NCI-H526 treated with DMSO at 0.1 percent for 48 hours (cell line): Measurements from ENCODE around the gene ZNF609.
"Not testable (repeated sequence)": the region's sequence is repeated elsewhere in the genome, so short reads cannot be mapped to it uniquely, and the experiment has no call there.

ENCODE experiments used
- DNase-seq: peaks from one replicate; lab custom pipeline; 2025; lab: John Stamatoyannopoulos, UW

The ZNF609 gene

DNA sequence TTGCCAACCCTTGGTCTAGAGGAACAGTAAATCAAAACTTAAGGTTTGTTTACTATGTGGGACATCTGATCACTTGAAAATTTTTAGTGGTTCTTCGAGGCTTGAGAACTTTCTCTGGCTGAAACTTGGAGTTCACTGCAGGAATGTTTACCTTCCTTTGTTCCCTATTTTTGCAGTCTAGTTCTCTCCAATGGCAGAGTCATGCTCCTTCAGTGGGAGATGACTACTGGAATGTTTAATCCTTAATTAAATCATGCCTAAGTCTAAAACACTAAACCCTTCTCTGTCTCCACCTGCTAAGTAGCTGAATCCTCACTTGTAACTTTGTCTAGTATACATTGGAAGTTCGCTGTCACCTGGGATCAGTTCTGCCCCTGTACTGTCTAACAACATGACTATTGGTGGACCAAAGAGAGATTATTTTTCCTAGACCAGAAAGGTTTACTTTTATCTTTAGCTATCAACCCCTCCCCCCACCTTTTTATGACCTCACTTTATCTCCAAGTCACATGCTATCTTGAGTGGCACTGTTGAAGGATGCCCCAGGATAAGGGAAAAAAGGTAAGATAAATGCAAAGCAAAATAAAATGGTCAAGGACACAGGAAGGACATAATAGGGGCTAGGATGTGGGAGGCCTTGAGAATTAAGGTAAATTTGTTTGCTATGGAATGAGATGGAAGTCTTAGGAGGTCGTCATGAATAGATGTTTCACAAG, 1.2 kb upstream of the ZNF609 start:
- DNase-seq: no peak

DNA sequence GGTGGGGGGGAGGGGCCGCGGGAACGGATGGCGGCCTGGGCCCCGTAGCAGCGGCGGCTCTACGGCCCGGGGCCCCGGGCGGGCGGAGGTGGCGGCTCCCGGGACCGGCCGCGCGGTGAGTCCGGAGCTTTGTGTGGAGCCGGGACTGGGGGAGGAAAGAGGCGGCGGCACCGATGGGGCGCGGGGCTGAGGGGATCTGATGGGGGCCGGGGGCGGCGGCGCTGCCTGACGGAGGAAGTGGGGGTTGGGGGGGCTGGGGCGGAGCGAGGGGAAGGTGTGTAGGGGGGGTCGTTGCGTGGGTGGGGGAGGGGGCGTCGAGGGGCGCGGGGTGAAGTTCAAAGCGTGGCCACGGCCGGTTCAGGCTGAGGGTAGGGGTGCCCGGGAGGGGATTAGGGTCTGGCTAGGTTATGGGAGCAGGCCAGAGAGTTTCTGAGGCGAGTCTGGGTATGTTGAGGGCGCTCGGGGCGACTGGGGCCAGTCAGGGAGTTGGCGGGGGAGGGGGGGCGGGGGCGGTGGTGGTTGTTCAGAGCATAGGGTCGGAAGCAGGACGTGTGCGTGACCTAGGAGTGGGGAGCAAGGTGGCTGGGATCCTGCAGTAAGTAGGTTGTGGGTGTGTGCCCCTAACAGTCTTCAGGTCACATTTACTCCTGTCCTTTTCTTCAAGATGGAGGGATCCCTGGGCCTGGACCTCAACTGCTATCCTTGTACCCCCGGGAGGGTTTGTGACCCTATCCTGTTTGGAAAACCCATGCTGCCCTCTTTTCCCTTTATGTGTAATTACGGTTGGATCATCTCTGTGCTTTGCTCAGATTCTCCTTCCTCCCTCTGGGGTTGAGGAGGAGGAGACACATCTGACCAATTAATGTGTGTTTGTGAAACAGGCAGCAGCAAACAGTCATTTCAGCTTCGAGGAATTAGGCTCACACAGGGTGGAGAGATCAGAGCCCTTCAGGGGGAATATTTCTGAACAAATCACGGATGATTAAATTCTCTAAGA, 644 bp downstream of the ZNF609 start:
- DNase-seq: peak; percentile 65

DNA sequence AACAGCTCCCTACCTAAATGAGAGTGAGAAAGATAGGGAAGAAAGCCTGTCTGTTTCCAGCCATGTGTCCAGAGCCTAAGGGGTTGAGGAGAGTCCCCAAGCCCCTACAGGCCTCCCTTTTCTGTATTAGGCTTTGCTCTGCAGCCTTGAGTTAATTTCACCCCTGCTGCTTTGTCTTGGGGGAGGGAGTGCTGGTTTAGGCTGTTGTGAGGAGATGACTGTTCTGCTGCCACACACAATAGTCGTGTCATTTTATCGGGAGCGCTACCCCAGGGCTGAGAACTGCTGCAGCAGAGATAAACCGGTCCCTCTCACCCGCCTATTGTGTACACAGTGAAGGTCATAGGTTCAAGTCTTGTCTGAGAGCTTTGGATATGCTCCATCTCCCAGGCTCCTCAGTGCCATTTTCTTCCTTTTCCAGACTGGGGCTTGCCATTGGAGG, 1.4 kb downstream of the ZNF609 start:
- no peak for DNase-seq

DNA sequence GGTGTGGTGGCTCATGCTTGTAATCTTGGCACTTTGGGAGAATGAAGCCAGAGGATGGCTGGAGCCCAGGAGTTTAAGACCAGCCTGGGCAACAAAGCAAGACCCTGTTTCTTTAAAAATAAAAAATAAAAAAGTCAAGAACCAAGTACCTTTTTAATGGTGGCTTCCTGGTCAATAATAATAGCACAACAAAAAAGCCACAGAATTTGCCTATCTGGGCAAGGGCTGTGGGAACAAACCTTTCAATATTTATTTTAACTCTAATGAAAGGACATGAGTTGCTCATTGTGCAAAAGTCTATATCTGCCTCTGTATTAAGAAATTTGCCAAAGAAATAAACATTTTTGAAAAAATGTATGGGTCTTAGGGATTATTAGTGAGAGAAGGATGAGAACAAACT, 2.1 kb downstream of the ZNF609 start:
- DNase-seq: no peak

DNA sequence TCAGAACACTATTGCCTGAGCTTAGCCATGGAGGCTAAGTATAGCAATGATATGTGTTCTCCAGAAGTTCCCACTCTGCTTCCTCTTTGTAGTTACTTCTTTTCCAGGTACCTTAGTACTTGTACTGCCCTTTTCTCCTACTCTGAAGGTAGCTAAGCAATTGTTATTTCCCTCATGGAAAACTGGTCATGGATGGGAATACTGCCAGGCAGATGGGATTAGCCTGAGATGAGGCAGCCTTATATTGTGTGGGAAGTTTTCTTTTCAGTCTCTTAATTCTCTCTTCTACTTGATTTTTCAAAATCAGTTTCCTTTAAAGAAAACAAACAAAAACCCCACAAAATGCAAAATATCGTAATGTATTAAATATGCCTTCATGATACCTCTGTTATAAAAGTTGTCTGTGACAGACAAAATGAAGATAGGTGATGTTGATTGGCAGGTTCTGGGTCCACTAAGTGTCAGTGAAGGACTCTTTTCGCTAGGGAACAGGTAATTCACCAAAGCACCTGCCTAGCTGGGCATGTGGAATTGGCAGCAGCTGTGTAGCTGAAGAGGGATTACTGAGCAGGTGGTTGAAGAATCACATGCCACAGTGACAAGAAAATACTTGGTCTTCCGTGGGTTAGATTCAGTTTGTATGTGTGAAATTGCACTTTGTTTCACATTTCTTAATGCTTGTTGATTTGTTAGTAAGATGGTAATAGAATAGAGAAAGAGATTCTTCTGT, 4.1 kb downstream of the ZNF609 start:
- DNase-seq: no peak

DNA sequence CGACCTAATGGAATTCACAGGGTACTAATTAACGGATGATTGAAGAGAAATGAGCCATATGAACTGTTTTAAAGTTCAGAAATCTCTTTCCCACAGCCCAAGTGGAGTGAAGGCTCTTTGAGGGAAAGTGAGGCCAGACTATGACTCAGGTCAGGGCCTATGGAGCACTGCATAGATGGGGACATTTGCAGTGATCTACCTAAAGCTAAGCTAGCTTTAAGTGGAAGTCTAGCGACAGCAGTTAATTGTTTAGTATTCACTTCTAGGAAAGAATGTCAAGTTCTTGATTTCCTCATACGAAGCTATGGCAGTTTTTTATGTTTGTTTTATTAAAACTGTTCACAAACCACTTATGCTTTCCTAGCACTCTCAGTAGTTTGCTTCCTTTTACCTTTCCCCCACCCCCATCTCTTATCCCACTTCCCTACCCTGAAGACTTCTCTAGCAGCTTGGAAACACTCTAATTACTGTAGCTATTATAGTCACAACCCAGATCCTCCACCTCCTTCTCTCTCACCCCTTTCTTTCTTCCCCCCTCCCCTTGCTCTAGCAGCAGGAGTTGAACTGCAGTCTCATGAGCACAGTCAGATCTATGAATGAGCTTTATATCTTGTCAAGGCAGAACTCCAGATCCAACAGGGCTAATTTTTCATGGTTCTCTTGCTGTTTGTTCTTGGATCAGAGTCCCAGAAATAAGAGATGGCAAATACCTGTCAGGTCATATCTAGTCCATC, 6.2 kb downstream of the ZNF609 start:
- DNase-seq: no peak

DNA sequence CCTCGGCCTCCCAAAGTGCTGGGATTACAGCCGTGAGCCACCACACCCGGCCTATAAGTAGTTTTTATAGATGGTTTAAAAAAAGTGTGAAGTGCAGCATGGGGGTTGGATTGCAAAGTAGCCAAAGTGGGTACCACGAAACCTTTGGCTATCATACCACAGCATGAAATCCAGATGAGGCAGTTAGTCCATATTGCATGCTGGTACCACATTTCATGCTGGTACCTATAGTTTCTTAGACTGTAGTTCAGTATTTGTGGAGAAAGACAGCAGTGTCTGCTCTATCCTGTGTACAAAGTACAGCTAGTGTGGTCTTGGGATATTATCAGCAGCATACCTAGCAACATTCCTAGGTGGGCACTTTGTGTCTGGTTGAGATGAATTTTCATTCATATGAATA, 11.8 kb downstream of the ZNF609 start:
- DNase-seq: no peak

DNA sequence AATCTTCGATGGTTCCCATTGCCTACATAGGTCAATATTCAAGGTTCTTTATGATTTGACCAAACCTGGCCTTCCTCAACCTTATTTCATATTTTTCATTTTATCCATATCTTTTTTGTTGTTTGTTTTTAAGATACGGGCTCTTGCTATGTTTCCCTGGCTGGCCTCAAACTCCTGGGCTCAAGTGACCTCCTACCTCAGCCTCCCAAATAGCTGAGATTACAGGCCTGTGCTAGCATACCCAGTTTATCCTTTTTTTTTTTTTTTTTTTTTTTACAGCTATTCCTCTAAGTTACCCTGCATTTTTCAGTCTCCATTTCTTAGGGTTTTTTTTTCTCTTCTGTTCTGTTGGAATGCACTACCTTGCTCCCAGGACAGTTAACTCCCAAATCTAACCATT, 14.5 kb downstream of the ZNF609 start:
- no peak for DNase-seq

DNA sequence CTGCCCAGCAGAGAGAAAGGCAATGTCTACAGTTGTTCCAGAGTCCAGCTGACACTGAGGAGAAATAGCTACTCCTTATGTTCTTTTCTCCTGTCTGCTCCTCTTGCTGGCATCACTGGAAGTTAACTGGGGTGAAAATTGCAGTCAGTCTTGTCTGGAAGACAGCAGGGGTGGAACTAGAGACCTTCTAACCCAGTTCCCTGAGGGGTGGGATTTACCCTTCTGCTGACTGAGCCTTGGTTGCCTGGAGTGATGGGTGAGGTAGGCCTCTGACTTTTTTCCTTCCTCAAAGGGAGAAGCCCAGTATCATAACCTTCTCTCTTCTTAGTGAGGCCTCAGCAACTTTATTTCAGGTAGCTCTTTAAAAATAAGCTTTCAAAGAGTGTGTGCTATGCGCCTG, 16.2 kb downstream of the ZNF609 start:
- no peak for DNase-seq

DNA sequence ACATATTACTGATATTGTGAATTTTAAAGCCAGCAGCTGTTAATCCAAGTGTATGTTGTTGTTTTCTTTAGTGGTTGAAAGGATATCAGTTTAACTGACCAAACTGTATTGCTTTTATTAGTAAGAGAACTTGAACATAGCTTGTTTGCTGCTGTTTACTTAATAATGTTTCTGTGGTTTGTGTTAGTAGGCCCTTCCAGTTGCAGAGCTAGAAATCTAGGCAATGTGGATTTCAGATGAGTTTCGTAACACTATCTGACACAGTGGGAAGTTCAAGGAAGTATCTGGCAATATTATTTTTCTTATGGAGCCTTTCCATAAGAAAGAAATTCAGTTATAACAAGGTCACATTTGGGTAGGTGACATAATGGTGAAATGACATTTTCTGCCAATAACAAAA, 18.5 kb downstream of the ZNF609 start:
- DNase-seq: no peak

DNA sequence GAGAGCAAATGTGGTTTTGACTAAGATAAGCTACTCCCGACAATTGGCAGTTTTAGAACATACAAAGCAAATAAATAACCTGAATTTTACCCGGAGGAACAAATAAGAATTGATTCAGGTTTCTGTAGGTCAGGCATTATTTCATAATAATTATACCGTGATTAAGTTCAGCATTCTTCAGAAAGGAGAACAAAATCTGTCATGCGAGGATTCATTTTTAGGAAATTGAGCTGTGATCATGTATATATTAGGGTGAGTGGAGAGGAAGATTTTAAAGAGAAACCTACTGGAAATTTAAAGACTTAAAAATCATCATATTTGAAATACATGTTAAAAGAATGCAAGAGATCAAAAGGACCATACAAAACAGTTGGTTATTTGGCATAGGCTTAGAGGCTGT, 20.5 kb downstream of the ZNF609 start:
- DNase-seq: no peak

DNA sequence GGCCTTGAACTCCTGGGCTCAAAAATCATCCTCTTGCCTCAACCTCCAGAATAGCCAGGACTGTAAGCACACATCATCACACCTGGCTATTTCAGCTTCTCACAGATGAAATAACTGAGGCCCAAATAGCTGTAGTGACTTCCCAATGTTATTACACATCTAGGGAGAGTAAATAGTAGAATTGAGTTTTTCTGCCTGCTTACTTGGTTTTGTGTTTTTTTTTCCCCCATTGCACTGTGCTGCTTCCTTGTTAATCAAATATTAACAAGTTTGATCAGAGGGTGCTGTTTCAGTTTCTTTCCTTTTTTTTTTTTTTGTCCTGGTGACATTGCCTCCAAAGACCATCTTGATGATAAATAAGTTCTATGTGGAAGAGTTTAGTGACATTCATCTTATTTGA, 23.4 kb downstream of the ZNF609 start:
- no peak for DNase-seq

DNA sequence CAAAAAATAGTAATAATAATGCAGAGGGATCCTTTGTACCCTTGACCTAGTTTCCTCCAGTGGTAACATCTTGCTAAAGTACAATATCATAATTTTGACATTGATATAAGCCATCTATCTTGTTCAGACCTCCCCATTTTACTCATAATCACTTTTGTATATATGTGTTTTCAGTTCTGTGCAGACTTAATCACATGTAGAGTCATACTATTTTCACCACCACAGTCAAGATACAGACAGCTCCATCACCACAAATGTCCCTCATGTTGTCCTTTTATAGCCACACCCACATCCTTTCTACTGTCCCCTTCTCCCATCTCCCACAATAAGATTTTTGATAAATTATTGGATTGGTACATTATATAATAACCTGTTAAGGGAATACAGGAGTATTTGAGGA, 25.4 kb downstream of the ZNF609 start:
- DNase-seq: no peak

DNA sequence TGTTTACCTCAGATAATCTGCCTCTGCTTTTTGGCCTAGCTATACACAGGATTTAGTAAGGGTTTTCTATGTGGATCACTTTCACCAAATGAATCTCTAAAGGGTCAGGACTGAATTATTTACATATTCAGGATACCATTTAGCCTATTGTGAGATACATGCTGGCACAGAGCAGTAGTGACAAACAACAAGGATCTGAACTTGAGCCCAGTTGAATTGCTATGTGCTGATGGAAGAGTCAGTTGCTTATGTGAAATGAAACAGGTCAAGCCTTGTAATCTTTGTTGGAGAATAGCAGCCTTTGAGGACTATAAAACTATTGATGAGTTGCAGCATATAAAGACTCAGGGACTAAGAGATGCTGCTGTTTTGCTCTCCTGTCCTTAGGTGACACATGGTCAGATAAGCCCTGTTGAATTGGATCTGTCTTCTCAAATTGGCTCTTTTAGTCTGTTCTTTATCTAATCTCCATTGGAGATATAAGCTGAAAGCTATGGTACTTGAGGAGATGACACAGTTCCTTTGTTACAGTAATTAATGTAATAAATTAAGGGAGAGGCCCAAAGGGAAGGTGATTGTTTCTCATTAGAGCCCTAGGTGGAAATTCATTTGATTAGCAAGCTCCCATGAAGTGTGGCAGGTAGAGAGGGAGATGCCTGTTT, 30.4 kb downstream of the ZNF609 start:
- no peak for DNase-seq

DNA sequence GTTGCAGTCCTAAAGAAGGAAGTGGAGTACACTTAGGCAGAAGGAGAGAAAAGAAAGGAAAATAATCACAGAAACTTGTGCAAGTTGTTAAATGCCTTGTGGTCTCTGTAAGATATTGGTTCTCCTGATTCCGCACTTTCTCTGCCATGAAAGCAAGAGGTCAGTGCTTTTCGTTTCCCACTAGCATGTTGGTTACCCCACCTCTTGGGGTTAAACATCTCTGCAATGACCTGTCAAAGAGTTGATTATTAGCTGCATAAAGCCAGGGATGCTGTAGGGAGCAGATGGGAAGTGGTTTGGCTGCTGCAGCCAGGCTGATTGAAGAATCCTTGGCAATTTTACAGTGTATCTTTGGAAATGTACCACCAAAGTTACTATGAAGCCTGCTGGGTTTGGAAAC, 33.3 kb downstream of the ZNF609 start:
- no peak for DNase-seq

DNA sequence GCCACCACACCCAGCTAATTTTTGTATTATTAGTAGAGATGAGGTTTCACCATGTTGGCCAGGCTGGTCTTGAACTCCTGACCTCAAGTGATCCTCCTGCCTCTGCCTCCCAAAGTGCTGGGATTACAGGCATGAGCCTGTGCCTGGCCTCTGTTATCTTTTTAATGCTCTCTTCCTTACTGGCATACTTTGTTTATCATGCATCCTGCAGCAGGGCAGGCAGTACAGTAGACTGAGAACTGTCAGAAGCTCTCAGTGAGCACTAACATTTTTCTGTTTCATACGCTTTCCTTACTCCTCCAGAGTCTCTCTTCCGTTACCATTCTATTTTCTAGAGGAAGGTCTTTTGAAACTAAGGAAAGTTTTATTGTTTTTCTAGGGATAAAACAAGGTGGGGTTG, 35.6 kb downstream of the ZNF609 start:
- not testable (repeated sequence) for DNase-seq

DNA sequence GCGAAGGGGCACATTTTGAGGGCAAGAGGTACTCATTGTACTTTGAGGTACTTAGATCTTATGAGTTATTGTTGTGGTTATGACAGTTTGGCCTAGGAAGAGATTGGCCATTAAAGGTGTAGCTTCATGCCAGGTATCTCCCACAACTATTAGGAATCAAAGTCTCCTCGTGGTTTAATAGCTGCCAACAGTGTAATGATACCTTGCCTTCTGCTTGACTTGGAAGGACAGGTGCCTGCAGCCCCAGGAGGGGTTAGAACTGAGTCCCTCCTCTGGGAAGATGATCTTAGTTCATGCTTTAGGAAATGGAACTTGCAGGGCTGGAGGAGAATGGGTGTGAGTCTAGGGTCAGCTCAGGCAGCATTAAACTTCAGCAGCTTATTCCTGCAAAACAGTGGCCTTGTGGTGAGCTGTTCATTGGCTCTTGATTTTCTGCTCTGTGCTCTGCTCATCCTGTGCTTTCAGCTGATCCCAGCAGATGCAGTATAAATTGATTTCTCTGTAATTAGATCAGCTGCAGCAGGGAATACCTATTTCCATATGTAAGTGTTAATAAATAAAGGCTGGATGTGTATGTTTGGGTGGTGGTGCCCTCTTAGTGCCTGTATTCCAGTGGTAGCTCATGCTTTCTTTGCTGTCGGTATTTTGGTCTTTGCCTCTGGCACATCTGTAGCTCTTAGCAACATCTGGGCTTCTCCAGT, 40.5 kb downstream of the ZNF609 start:
- DNase-seq: no peak

DNA sequence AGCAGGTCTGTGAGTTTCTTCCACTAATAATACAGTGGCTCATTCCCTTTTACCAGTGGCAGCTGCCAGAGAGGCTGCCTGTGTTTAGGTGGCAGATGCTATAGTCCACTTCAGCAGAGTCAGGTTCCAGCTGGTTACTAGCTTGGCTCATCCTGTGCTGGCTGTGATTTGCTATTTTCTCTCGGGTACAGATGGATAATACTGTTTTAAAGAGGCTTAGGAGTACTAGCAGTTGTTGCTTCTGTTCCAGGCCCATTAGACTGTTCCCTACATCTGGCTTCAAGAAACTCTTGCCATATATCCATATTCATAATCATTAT, 41.0 kb downstream of the ZNF609 start:
- DNase-seq: no peak

DNA sequence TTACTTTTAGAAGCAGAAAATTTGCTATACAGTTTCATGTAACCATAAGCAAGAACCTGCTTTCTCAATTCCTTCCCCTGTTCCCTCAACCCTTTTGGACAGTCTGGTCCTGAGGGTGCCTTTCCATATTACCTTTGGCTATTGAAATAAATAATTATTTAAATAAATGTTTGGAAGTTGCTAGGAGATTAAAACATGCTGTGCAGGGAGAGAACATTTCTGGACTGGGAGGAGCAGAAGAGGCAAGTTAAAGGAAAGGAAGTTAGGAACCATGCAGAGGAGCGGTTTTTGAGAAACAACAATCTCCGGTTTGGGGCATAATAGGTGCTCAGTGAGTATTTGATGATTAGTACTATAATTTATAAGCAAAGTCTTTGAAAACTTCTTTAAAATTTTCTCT, 41.8 kb downstream of the ZNF609 start:
- no peak for DNase-seq

DNA sequence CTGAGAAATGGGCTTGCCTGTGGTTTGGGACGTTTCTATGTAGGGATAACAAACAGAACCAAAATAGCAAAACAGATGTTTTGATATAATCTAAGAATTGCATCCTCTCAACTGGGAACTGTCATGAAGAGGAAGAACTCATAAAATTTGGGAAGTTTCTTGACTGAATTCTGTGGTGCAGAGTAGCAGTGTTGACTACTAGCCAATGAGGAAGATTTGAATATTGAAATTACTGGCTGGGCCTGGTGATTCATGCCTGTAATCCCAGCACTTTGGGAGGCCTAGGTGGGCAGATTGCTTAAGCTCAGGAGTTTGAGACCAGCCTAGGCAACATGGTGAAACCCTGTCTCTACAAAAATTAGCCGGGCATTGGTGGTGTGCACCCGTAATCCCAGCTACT, 42.2 kb downstream of the ZNF609 start:
- no peak for DNase-seq

DNA sequence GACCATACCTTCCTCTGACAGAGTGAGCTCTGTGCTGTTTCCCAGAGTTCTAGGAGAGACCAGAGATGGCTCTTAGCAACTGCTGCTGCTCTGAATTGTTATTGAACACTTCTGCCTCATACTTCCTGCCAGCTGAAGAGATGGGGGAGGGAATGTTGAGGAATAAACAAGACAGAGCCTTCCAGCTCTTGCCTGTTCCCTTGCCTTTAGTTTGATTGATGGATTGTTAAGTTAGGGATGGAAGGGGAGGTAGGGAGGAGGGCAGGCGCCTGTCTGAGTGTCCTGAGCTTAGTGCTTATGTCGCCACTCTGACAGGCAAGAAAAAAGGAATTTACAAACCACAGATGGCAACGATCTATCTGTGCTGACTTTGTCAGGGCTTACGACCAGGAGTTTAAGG, 42.8 kb downstream of the ZNF609 start:
- no peak for DNase-seq
